ENCODE results near the gene PQBP1.

Gene PQBP1

DNA sequence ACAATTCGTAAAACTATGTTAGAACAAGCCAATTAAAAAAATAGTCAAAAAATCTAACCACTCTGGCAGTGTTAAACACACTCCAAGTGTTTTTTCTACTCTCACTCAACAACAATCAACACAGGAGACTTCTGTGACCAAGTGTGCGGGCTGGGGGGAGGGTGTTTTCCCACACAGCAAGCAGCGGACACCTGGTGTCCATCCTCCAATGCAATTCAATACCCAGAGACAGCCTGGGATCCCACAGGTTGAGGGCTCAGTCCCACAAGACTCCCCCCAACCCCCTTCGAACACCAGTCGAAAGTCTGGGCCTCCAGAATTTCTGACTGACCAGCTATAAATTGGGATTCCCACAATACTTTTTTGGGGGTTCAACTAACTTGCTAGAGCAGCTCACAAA is 29.4 kb downstream of the PQBP1 start:
- DNase-seq: no peak

DNA sequence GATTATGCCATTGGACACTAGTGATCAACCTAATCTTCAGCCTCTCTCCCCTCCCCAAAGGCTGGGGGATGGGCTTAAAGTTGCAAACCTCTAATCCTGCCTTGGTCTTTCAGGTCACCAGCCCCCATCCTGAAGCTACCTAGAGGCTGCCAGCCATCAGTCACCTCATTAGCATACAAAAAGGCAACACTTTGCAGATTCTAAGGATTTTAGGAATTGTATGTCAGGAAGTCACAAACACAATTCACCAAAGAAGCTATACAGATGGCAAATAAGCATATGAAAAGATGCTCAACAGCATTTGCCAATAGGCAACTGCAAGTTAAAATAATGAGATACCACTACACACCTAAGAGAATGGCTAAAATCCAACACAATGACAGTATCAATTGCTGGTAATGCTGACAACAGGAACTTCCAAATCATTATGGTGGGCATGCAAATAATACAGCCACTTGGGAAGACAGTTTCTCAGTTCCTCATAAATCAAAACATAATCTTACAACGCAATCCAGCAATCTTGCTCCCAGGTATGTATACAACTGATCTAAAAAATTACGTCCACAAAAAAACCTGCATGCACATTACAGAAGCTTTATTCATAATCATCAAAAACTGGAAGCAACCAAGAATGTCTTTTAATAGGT is 30.1 kb downstream of the PQBP1 start:
- DNase-seq: no peak

DNA sequence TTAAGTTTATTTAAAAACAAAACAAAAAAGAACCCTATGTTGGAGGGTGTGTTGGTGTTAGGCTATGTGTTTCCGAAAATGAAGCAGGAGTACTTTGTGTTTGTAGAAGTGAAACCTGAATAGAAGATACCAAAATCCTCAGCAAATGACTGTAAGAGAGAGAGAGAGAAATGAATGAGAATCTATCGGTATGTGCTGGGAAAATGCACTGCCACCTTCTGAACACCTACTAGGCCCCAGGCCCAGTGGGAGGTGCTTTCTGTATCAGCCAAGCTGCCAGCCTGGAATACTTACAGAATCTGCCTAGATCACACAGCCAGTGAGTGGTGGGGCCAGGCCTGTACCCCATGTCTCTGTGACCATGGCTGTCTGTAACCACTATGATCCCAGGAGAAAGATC is 36.0 kb downstream of the PQBP1 start:
- no peak for DNase-seq

DNA sequence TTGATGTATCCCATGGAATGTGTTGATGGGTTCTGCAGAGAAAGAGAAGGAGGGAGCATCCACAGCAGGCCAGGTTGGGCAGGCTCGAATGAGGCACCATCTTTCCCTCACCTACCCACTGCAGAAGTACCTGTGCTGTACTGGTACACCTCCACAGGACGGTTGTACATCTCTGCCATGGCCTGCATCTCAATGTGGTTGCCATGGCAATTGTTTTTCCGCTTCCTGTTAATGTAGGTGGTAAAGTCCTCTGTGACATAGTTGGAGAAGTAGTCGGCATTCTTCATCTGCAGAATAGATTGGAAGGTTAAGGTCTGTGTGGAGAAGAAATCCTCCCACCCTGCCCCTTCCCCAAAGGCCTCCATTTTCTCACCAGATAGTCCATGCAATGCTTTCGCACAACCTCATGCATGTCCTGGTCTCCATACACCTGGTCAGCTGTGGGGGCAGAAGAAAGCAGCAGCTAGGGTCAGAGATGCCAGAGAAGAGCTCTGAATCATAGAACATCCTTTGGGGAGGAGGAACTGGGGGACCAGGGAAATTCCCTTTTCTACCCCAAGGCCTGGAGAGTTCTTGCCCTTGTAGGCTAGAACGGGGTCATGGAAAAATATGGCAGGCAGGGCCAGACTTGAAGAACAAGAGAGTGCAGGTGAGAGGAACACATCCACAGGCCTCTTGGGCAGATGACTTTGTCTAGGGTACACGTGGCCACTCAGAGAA is 37.0 kb downstream of the PQBP1 start:
- DNase-seq: no peak

DNA sequence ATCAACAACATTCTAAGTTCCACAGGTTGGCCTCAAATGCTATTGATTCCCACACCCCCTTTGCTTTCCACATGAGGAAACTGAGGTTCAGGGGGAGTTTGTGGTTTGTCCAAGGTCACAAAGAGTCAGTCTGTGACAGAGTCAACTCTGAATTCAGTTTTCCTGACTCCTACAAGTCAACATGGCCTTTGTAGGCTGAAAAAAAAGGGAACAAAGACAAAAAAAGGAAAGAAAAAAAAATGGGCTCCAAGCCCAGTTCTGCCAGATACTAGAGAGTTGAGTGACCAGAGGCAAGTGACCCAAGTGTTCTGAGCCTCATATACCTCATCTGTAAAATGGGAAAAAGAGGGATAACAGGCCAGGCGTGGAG is 37.6 kb downstream of the PQBP1 start:
- no peak for DNase-seq

DNA sequence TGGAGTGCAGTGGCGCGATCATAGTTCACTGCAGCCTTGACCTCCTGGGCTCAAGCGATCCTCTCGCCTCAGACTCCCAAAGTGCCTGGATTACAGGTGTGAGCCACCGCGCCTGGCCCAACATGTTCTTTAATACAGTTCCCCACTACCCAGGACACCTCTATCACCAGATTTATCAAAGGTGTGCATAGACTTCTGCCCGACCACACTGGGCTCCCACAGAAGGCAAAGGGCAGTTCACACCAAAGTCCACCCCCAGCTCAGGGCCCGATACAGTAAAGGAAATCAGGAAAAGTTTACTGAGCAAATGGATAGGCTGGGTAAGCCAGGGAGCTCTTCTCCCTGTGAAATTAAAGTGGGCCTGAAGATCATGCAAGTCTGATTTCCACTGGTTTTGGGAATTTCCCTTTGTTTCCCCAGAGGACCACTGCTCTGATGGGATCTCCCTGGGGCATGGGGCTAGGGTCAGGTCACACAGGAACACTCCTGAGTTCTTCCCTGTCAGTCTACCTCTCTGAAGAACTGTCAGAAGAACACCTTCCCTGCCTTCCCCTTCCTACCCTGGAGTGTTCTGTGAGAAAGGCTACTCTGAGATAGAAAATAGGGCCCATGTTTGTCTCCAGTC is 38.8 kb downstream of the PQBP1 start:
- no peak for DNase-seq

DNA sequence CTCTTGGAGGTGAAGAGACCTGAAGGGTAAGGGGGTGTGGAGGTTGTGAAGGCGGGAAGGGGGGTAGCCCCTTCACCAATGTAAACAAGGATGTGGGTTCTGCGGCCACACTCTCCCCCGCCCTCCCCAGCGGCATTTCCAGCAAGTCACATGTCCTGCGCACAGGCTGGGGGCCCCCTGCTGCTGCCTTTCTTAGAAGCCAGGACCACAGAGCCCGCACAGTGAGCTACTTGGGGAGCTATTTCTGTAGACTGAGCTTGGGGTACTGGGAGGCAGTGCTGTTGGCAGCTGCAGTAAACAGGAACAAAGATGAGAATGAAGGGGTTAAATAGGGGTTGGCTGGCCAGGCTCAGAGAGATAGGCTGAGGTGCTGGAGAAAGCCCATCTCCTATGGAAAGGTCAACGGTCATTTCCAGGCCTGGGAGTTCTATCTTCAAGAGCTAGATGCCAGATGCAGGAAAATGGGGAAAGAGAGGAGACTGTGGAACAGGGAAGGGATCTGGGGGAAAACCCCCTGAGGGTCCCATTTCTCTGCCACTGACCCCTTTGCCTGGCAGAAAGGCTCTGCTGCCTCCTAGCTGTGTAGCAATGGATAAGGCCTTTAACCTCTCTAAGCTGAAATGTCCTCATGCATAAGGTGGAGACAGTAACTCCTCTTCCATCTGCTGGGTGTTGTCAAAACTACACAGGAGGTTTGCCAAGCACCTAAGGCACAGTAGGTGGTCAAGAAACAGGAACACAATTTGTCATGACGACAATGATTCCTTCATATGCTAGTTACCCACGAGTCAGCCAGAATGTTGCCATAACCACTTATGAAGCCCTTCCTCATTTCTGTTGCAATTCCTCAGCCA is 39.6 kb downstream of the PQBP1 start:
- no peak for DNase-seq

DNA sequence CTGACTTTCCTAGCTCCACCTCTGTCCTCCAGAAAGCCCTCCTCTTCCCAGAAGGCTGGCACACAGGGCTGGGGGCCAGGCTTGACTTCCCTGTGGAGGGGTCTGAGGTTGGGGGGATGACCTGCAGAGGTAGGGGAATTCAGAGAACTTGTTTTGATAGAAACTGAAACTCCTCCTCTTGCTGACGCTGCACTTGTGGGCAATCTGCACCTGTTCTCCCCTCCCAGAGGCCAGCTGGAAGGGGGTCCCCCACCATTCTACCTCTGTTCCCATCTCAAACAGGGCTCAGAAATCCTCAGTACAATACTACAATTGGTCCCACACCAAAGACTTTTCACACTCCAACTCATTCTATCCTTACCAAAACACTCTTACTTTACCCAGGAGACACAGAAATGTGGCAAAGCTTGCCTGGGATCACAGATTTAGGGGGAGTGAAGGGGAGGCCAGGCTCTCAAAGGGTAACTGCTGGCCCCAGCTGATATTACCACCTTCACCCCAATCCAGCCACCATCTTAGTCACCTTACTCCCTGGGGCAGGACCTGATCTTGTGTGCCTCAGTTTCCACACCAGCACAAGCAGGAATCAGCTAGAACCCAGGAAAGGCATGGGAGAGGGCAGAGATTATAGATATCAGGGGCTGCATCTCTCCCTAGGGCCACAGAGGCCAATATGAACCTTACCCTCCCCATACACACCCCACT is 41.1 kb downstream of the PQBP1 start:
- DNase-seq: no peak

DNA sequence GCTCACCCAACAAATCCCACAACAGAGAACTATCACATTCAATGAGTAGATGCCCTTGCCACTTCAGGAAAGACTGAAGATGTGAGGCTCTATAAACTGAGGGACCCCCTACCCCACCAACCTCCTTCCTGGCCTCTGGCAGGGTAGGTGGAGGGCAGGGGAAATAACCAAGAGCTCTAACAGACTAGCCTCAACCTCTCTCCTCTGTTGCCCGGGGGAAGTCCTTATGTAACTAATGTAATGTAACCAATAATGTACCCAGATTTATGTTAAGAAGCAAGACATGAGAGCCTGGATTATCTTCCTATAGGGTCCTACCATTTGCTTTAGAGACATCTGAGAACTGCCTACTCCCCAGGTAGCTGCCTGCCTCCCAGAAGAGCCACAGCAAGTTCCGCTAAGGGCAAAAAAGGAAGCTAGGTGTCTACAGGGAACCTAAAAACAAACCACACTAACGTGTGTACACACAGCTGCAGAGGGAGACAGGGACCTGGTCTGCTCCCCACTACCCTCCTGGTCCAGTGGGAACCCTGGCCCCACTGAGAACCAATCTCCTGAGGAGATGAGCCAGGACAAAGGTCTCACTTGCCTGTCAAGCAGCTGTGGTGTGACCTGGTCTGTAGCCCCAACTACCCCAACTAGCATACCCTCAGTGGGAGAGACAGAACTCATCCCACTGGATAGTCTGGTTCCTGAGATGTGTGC is 41.9 kb downstream of the PQBP1 start:
- no peak for DNase-seq

DNA sequence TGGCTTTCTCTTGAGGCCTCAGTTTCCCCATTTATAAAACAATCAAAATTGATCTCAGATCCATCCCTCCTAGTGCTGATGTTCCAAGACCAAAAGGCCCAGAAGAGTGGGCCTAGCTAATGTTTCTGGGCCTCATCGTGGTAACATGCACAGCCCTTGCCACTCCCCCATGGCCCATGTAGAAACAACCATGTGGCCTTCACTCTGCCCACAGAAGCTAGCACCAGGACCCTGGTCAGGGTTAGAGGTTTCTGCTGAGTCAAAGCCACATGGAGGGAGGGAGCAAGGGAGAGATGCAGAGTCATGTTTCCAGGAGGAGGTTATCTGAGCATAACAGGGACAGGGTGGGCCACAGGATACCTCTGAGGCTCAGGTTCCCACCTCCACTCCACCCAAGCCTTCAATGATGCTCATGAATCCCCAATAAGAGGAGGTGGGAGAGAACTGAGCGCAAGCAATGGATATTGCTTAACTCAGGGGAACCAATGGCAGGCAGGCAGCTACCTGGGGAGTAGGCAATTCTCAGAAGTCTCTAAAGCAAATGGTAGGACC is 42.8 kb downstream of the PQBP1 start:
- DNase-seq: no peak

DNA sequence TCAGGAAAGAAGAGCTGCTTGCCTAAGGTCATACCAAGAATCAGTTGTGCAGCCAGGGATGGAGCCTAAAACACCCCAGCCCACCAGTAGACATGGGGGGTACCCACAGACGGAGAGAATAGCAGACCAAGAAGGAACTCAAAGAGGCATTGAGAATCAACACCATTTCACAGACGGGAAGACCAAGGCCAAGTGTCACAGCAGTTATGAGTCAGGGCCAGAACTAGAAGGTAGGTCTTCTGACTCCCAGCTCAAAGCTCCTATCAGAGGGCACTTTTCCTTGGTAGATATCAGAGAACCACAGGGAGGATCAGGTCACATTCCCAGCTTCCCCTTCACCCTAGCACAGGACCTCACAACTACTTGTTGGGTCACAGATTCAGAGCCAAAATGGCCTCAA is 45.2 kb downstream of the PQBP1 start:
- DNase-seq: no peak

DNA sequence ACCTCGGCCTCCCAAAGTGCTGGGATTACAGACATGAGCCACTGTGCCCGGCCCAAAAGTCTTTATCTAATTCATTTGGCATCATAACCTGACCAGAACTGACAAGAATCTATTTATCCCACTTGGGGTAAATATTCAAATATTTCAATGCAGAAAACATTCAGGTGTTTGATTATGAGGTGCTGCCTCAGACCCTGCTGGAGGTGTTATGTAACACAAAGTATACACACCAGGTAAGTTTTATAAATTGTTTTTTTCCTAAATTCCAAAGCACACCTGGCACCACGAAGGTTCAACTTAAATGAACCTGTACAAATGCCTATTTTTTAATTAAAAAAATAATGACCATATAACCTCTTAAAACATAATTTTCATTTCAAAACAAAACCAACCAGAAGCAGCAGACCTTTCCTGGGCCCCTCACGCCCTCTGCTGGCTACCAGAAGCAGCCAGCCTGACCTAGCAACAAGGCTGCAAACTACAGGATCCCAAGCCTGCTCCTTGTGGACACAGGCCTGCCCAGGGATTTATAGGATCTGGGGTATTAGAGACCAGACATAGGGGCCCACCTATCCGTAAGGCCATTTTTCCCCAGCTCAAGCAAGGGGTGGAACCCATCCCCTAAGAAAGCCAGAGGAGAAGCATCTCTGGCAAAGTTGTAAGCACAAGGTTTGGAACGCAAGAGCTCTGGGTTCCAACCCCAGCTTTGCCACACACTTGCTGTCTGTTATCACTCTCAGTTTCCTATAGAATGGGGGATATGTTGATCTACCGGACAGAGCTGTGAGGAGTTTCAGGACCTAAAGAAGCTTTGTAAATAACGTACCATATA is 48.0 kb downstream of the PQBP1 start:
- DNase-seq: no peak

DNA sequence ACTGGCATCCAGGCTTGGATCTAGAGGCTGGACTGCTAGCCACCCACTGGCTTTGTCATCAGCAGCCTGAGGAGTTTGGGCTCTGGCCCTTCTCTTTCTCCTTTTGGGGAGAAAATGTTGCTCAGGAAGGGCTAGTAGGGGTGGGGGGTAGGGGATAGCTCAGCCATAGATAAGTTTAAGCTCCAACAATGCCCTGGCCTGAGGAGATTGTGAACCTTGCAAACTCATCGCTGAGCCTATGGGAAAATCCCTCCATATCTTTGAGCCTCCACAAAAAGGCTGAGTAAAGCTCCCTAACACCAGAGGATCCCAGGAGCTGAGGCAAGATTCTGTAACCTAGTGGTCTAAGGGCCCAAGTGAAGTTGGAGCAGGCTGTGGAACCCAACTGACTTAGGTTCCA is 50.9 kb downstream of the PQBP1 start:
- no peak for DNase-seq

Data from NCI-H2081 treated with DMSO at 0.1 percent for 48 hours (cell line).